K562 (cell line): ENCODE measurements around the gene CPED1.

ENCODE experiments used
- CBX3 ChIP-seq, 2 experiments: IDR thresholded peaks; 1 replicate in 1 of 2; 2 replicates in 1 of 2; pipeline ENCODE4 v1.6.1; 2012; ENCODE audit warnings: inconsistent platforms in 2 of 2, low read length in 2 of 2, borderline replicate concordance in 1 of 2, control low read depth in 1 of 2
- CTCF ChIP-seq, 3 experiments: IDR thresholded peaks in 2 of 3; conservative IDR thresholded peaks in 1 of 3; 2 replicates each; pipeline ENCODE4 v1.5.1; 2011 to 2012; ENCODE audit warnings: low read length in 3 of 3, mild to moderate bottlenecking in 3 of 3, control low read depth in 2 of 3, improper control_type of control experiment in 1 of 3, inconsistent platforms in 1 of 3, low read depth in 1 of 3, mixed read lengths in 1 of 3, moderate library complexity in 1 of 3; ENCODE audit not compliant: insufficient read depth in 2 of 3
- EZH2 ChIP-seq: IDR thresholded peaks from 2 replicates; pipeline ENCODE4 v1.6.1; 2012; ENCODE audit warnings: low read depth, mild to moderate bottlenecking, inconsistent platforms, low read length, borderline replicate concordance
- HOMEZ ChIP-seq: fragments of 250-450 bp; sonication (Bioruptor Pico); IDR thresholded peaks from 2 replicates; pipeline ENCODE4 v1.4.0; 2020; ENCODE audit warnings: mild to moderate bottlenecking, moderate library complexity
- NRF1 ChIP-seq, 2 experiments: fragments of 450-650 bp; IDR thresholded peaks in 1 of 2; conservative IDR thresholded peaks in 1 of 2; 2 replicates each; pipeline ENCODE4 v1.6.1; 2014; ENCODE audit warnings: mild to moderate bottlenecking in 2 of 2
- PBX2 ChIP-seq, 2 experiments: IDR thresholded peaks in 1 of 2; conservative IDR thresholded peaks in 1 of 2; 2 replicates each; pipeline ENCODE4 v1.6.1; 2016; ENCODE audit warnings: low read depth in 2 of 2, mild to moderate bottlenecking in 1 of 2, missing compliant biosample characterization in 1 of 2, missing genetic modification characterization in 1 of 2, moderate library complexity in 1 of 2
- PTRF ChIP-seq: fragments of 450-650 bp; IDR thresholded peaks from 2 replicates; pipeline ENCODE4 v1.6.1; 2016; ENCODE audit warnings: mild to moderate bottlenecking, missing genetic modification characterization, missing compliant biosample characterization
- RBBP5 ChIP-seq: fragments of 200-600 bp; sonication (generic); IDR thresholded peaks from 2 replicates; pipeline ENCODE4 v1.6.1; 2012; ENCODE audit warnings: borderline replicate concordance, mild to moderate bottlenecking, low read length, control low read depth, inconsistent platforms; ENCODE audit not compliant: insufficient read depth, poor library complexity, severe bottlenecking
- SETDB1 ChIP-seq: IDR thresholded peaks from one replicate; pipeline ENCODE4 v1.6.1; 2012; ENCODE audit warnings: low read length, control low read depth, inconsistent platforms

GRCh38 chr7:120981117-120981516 lies 7.4 kb upstream of the CPED1 start:
- no peak for TF ChIP-seq NRF1 (conservative IDR thresholded peaks at IDR 0.05 in 1 of 2, IDR thresholded peaks at IDR 0.05 in 1 of 2)
- no peak for TF ChIP-seq EZH2
- TF ChIP-seq RBBP5, result no peak
- TF ChIP-seq CBX3 (IDR thresholded peaks at IDR 0.05; ENCODE audit: borderline replicate concordance in 1 of 2, low read length in 2 of 2), result no peak
- TF ChIP-seq SETDB1, result no peak
- TF ChIP-seq HOMEZ (CRISPR knock-in tag), result no peak
- TF ChIP-seq CTCF (IDR thresholded peaks at IDR 0.05 in 2 of 3, conservative IDR thresholded peaks at IDR 0.05 in 1 of 3; ENCODE audit: insufficient read depth in 2 of 3, low read depth in 1 of 3, low read length in 3 of 3), result no peak
- TF ChIP-seq PTRF (tag), result no peak
- no peak for TF ChIP-seq PBX2 (CRISPR knock-in tag; IDR thresholded peaks at IDR 0.05; ENCODE audit: low read depth)
- TF ChIP-seq PBX2 (tag; conservative IDR thresholded peaks at IDR 0.05; ENCODE audit: low read depth), result no peak
